ENCODE results near the gene ADCY4.
"Not testable (repeated sequence)": the region's sequence is repeated elsewhere in the genome, so short reads cannot be mapped to it uniquely, and the experiment has no call there.

The ADCY4 gene

DNA sequence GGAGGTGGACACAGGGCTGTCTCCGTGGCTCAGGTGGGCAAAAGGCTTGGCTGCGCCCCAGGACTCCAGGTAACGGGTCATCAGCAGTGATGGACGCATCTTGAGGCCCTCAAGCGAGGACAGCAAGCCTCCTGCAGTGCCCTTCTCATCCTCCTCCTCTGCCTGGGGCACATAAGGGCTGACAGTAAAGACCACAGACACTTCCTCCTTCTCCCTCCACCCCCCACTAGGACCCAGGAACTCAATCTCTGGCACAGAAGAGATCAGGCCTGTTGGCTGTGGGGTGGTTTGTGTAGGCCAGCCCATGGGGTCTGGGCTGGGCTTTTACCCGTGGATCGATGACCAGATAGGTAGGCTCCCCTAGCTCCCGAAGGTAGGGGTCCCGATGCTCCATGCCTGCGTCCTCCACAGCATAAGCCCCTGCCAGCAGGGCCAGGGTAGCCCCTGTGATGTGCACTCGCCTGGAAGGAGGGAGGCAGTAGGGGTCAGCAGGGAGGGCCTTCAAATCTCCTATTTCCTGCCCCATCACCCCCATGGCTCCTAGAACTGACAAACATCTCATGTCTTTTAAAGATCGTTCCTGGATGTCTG is 5.7 kb downstream of the ADCY4 start:
- Histone ChIP-seq H3K36me3 (ENCODE audit: control insufficient read depth, insufficient read depth, low read length) (no peaks in the 10 kb centered on the region), H3K4me1 (ENCODE audit: control insufficient read depth, insufficient read depth, low read length) (peaks cover 6% of the 10 kb centered on the region), H3K4me3 (ENCODE audit: insufficient read depth, low read depth, low read length) (no peak overlapping the region), H3K9me3 (ENCODE audit: control insufficient read depth, low read length) (no peaks in the 10 kb centered on the region), H3K27me3 (ENCODE audit: control insufficient read depth, insufficient read depth, low read length, poor library complexity, severe bottlenecking) (peaks cover 50% of the 10 kb centered on the region), H3K27ac (ENCODE audit: insufficient read depth, low read depth, low read length, poor library complexity, severe bottlenecking) (no peak overlapping the region)
- 89 to 90% methylated on average over 12 of the region's 12 CpGs for WGBS, 2 experiments

DNA sequence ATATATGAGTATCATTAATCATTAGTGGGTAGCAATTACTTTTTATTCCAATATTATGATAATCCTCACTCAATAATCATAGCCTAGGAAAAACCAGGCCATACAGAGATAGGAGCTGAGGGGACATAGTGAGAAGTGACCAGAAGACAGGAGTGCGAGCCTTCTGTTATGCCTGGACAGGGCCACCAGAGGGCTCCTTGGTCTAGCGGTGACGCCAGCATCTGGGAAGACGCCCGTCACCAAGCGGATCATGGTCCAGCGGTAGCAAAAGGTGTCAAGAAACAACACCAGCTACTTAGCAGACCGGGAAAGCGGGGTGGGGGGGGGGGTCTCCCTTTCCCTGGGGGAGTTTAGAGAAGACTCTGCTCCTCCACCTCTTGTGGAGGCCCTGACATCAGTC is 7.0 kb downstream of the ADCY4 start:
- H3K27ac ChIP-seq (ENCODE audit: insufficient read depth, low read depth, low read length, poor library complexity, severe bottlenecking); H3K9me3 ChIP-seq (ENCODE audit: control insufficient read depth, low read length); H3K36me3 ChIP-seq (ENCODE audit: control insufficient read depth, insufficient read depth, low read length); H3K4me1 ChIP-seq (ENCODE audit: control insufficient read depth, insufficient read depth, low read length); H3K4me3 ChIP-seq (ENCODE audit: insufficient read depth, low read depth, low read length): not testable (repeated sequence)
- H3K27me3 ChIP-seq (ENCODE audit: control insufficient read depth, insufficient read depth, low read length, poor library complexity, severe bottlenecking): peaks cover 38% of the 10 kb centered on the region
- 8 to 11% methylated on average over 9 of the region's 9 CpGs for WGBS, 2 experiments

DNA sequence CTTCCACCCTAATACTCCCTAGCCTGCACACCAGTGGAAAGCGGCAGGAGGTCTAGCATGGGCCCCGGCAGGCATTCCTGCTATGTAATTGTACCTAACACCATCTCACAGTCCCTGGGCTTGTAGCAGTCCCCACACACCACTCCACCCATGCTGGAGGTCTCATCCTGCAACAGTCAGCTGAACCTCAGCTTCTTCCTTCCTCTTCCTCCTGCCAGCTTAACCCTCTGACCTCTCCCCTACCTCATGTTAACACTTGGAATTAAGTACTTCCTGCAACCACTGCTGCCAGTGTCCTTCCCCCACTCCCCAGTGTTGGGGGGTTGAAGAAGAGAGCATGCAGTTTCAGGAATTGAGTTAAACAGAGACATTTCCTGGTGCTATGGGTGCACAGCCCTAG is 7.6 kb downstream of the ADCY4 start:
- Histone ChIP-seq H3K27ac (ENCODE audit: insufficient read depth, low read depth, low read length, poor library complexity, severe bottlenecking) (no peak overlapping the region), H3K36me3 (ENCODE audit: control insufficient read depth, insufficient read depth, low read length) (no peaks in the 10 kb centered on the region), H3K27me3 (ENCODE audit: control insufficient read depth, insufficient read depth, low read length, poor library complexity, severe bottlenecking) (peaks cover 31% of the 10 kb centered on the region), H3K4me3 (ENCODE audit: insufficient read depth, low read depth, low read length) (no peak overlapping the region), H3K4me1 (ENCODE audit: control insufficient read depth, insufficient read depth, low read length) (peaks cover under 1% of the 10 kb centered on the region), H3K9me3 (ENCODE audit: control insufficient read depth, low read length) (no peaks in the 10 kb centered on the region)
- 79 to 89% methylated on average over 2 of the region's 2 CpGs for WGBS, 2 experiments

DNA sequence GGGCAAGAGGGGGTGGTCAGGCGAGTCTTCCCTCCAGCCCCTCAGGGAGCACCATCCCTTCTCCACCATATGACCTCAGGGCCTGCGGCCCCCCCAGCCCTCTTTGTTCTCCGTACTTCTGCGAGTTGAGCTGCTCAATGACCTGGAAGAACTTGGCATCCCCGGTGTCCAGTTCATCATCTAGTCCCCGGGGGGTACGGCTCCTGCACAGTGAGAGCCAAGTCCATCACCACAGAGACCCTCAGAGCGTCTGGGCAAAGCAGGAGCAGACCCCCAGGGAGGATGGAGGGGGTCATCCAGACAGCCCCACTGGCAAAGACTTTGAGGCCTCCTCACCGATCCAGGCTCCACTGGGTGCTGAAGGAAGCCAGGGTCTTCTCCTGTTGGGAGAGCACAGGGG is 8.9 kb downstream of the ADCY4 start:
- Histone ChIP-seq H3K4me3 (ENCODE audit: insufficient read depth, low read depth, low read length) (no peak overlapping the region), H3K27me3 (ENCODE audit: control insufficient read depth, insufficient read depth, low read length, poor library complexity, severe bottlenecking) (peaks cover 18% of the 10 kb centered on the region), H3K9me3 (ENCODE audit: control insufficient read depth, low read length) (no peaks in the 10 kb centered on the region), H3K4me1 (ENCODE audit: control insufficient read depth, insufficient read depth, low read length) (no peaks in the 10 kb centered on the region), H3K27ac (ENCODE audit: insufficient read depth, low read depth, low read length, poor library complexity, severe bottlenecking) (no peak overlapping the region), H3K36me3 (ENCODE audit: control insufficient read depth, insufficient read depth, low read length) (no peaks in the 10 kb centered on the region)
- 86 to 91% methylated on average over 9 of the region's 9 CpGs for WGBS, 2 experiments

DNA sequence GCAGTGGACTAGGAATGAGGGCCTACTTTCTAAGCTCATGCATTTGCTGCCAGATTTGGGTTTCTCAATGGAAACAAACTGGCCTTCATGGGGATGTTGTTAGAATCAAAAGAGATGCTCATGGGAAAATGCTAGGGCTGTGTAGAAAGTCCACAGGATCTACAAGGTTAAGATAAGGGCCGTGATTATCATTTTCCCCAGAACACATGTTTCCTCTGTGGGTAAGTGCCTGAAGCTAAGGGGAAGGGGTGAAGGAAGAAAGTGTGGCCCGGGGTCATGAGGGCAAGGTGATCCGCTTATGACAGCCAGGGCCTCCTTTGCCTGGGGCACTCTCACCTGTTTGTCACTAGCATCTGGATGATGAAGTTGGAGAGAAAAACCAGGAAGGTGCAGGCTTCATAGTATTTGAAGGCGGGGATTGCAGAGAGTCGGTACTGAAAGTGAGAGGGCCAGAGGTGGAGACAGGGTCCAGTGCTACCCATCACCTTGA is 9.8 kb downstream of the ADCY4 start:
- Histone ChIP-seq H3K36me3 (ENCODE audit: control insufficient read depth, insufficient read depth, low read length) (no peaks in the 10 kb centered on the region), H3K4me3 (ENCODE audit: insufficient read depth, low read depth, low read length) (no peak overlapping the region), H3K27me3 (ENCODE audit: control insufficient read depth, insufficient read depth, low read length, poor library complexity, severe bottlenecking) (peaks cover 13% of the 10 kb centered on the region), H3K4me1 (ENCODE audit: control insufficient read depth, insufficient read depth, low read length) (no peaks in the 10 kb centered on the region), H3K9me3 (ENCODE audit: control insufficient read depth, low read length) (no peaks in the 10 kb centered on the region), H3K27ac (ENCODE audit: insufficient read depth, low read depth, low read length, poor library complexity, severe bottlenecking) (no peak overlapping the region)
- WGBS, 2 experiments: 90 to 93% methylated on average over 5 of the region's 5 CpGs

GRCh38 chr14:24324024-24324423 is 10.8 kb downstream of the ADCY4 start:
- Histone ChIP-seq H3K27ac (ENCODE audit: insufficient read depth, low read depth, low read length, poor library complexity, severe bottlenecking) (no peak overlapping the region), H3K4me3 (ENCODE audit: insufficient read depth, low read depth, low read length) (no peak overlapping the region), H3K9me3 (ENCODE audit: control insufficient read depth, low read length) (no peaks in the 10 kb centered on the region), H3K36me3 (ENCODE audit: control insufficient read depth, insufficient read depth, low read length) (no peaks in the 10 kb centered on the region), H3K27me3 (ENCODE audit: control insufficient read depth, insufficient read depth, low read length, poor library complexity, severe bottlenecking) (peaks cover 7% of the 10 kb centered on the region), H3K4me1 (ENCODE audit: control insufficient read depth, insufficient read depth, low read length) (no peaks in the 10 kb centered on the region)
- WGBS, 2 experiments: 82 to 84% methylated on average over 5 to 6 of the region's 6 CpGs

- no peaks in the 10 kb centered on the region for H3K36me3 ChIP-seq (ENCODE audit: control insufficient read depth, insufficient read depth, low read length)
- no peak overlapping the region for H3K4me3 ChIP-seq (ENCODE audit: insufficient read depth, low read depth, low read length)
- H3K27me3 ChIP-seq (ENCODE audit: control insufficient read depth, insufficient read depth, low read length, poor library complexity, severe bottlenecking): peaks cover 13% of the 10 kb centered on the region
- no peaks in the 10 kb centered on the region for H3K4me1 ChIP-seq (ENCODE audit: control insufficient read depth, insufficient read depth, low read length)
- H3K27ac ChIP-seq (ENCODE audit: insufficient read depth, low read depth, low read length, poor library complexity, severe bottlenecking): no peak overlapping the region
- no peaks in the 10 kb centered on the region for H3K9me3 ChIP-seq (ENCODE audit: control insufficient read depth, low read length)
- WGBS, 2 experiments: 75 to 76% methylated on average over 3 of the region's 3 CpGs
Observed at GRCh38 chr14:24323341-24323740, 11.5 kb downstream of the ADCY4 start.

DNA sequence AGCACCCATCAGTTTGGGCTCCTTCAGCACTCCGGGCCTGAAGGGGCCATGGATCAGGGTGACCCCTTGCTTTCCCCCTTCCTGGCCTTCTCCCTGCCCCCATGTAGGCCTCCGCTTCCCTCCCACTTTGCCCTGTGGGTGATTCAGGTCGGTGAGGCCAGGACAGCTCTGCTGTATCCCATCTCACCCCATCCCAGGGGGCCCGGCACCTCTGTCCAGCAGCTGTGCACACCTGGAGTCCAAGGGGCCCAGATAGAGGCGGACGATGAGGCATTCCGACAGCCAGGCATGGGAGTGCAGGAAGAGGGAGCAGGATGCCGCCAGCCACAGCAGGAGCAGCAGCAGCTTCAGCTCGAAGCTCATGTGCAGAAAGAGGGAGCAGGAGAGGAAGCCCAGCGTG is 12.2 kb downstream of the ADCY4 start:
- H3K36me3 ChIP-seq (ENCODE audit: control insufficient read depth, insufficient read depth, low read length): no peaks in the 10 kb centered on the region
- H3K27me3 ChIP-seq (ENCODE audit: control insufficient read depth, insufficient read depth, low read length, poor library complexity, severe bottlenecking): peaks cover 14% of the 10 kb centered on the region
- no peak overlapping the region for H3K27ac ChIP-seq (ENCODE audit: insufficient read depth, low read depth, low read length, poor library complexity, severe bottlenecking)
- H3K9me3 ChIP-seq (ENCODE audit: control insufficient read depth, low read length): no peaks in the 10 kb centered on the region
- H3K4me3 ChIP-seq (ENCODE audit: insufficient read depth, low read depth, low read length): no peak overlapping the region
- 88 to 90% methylated on average over 10 of the region's 10 CpGs for WGBS, 2 experiments
- H3K4me1 ChIP-seq (ENCODE audit: control insufficient read depth, insufficient read depth, low read length): no peaks in the 10 kb centered on the region

GRCh38 chr14:24321212-24321975 is 13.5 kb downstream of the ADCY4 start:
- no peak overlapping the region for H3K4me3 ChIP-seq (ENCODE audit: insufficient read depth, low read depth, low read length)
- H3K36me3 ChIP-seq (ENCODE audit: control insufficient read depth, insufficient read depth, low read length): no peaks in the 10 kb centered on the region
- WGBS, 2 experiments: 83 to 84% methylated on average over 13 of the region's 14 CpGs
- no peaks in the 10 kb centered on the region for H3K4me1 ChIP-seq (ENCODE audit: control insufficient read depth, insufficient read depth, low read length)
- no peaks in the 10 kb centered on the region for H3K9me3 ChIP-seq (ENCODE audit: control insufficient read depth, low read length)
- peaks cover 14% of the 10 kb centered on the region for H3K27me3 ChIP-seq (ENCODE audit: control insufficient read depth, insufficient read depth, low read length, poor library complexity, severe bottlenecking)
- no peak overlapping the region for H3K27ac ChIP-seq (ENCODE audit: insufficient read depth, low read depth, low read length, poor library complexity, severe bottlenecking)

- Histone ChIP-seq H3K9me3 (ENCODE audit: control insufficient read depth, low read length) (no peaks in the 10 kb centered on the region), H3K4me3 (ENCODE audit: insufficient read depth, low read depth, low read length) (no peak overlapping the region), H3K36me3 (ENCODE audit: control insufficient read depth, insufficient read depth, low read length) (no peaks in the 10 kb centered on the region), H3K27me3 (ENCODE audit: control insufficient read depth, insufficient read depth, low read length, poor library complexity, severe bottlenecking) (peaks cover 14% of the 10 kb centered on the region), H3K4me1 (ENCODE audit: control insufficient read depth, insufficient read depth, low read length) (no peaks in the 10 kb centered on the region), H3K27ac (ENCODE audit: insufficient read depth, low read depth, low read length, poor library complexity, severe bottlenecking) (no peak overlapping the region)
- 90 to 91% methylated on average over 3 of the region's 3 CpGs for WGBS, 2 experiments
Observed at GRCh38 chr14:24317141-24317928, 17.5 kb downstream of the ADCY4 start.
